GM10266 (cell line): ENCODE data around the gene KRTAP4-4.
"Not testable (repeated sequence)": the region's sequence is repeated elsewhere in the genome, so short reads cannot be mapped to it uniquely, and the experiment has no call there.

Experiments used
- DNase-seq: peaks from one replicate; pipeline ENCODE4 v3.0.0; 2012; ENCODE audit errors: extremely low spot score
- CTCF ChIP-seq: IDR thresholded peaks from 2 replicates; pipeline ENCODE4 v1.5.1; 2012; ENCODE audit warnings: mild to moderate bottlenecking, low read depth; ENCODE audit not compliant: control insufficient read depth, insufficient read depth; ENCODE audit errors: missing control alignments

KRTAP4-4 gene

GRCh38 chr17:41118721-41119120 is 41.8 kb downstream of the KRTAP4-4 start:
- DNase-seq: no peak
- no peak for TF ChIP-seq CTCF

- DNase-seq: not testable (repeated sequence)
Measured at GRCh38 chr17:41117846-41118386, 42.6 kb downstream of the KRTAP4-4 start, which contains the start of gene KRTAP4-11. TSS of gene KRTAP4-11 (minus strand) at chr17:41118373. CDS start at chr17:41118315, 58 bp downstream.

GRCh38 chr17:41116297-41116696 is 44.3 kb downstream of the KRTAP4-4 start:
- TF ChIP-seq CTCF: no peak
- no peak for DNase-seq

GRCh38 chr17:41111151-41111885 is 49.2 kb downstream of the KRTAP4-4 start:
- TF ChIP-seq CTCF: no peak
- no peak for DNase-seq
